ENCODE results near the gene FMR1NB.

The FMR1NB gene

GRCh38 chrX:147981038-147981752 lies at the start of gene FMR1NB:
TSS of gene FMR1NB (plus strand) at chrX:147981337. CDS start at chrX:147981403, 66 bp downstream.
- no peak for DNase-seq

GRCh38 chrX:147933815-147934214 lies 47.3 kb upstream of the FMR1NB start:
- DNase-seq, result no peak

- no peak for DNase-seq
Observed at GRCh38 chrX:147935156-147935758, 45.9 kb upstream of the FMR1NB start.

- no peak for DNase-seq
Observed at GRCh38 chrX:147945286-147945685, 35.9 kb upstream of the FMR1NB start.

GRCh38 chrX:147948531-147948930 lies 32.6 kb upstream of the FMR1NB start:
- no peak for DNase-seq

- no peak for DNase-seq
Observed at GRCh38 chrX:147950352-147950751, 30.8 kb upstream of the FMR1NB start.

GRCh38 chrX:147953976-147954375 lies 27.2 kb upstream of the FMR1NB start:
- DNase-seq, result no peak

GRCh38 chrX:147957291-147957690 lies 23.8 kb upstream of the FMR1NB start:
- no peak for DNase-seq

- no peak for DNase-seq
Observed at GRCh38 chrX:147958291-147958690, 22.8 kb upstream of the FMR1NB start.

- no peak for DNase-seq
Observed at GRCh38 chrX:147960722-147961121, 20.4 kb upstream of the FMR1NB start.

GRCh38 chrX:147962476-147962875 lies 18.7 kb upstream of the FMR1NB start:
- DNase-seq, result no peak

GRCh38 chrX:147978931-147979330 lies 2.2 kb upstream of the FMR1NB start:
- no peak for DNase-seq

- DNase-seq, result no peak
Observed at GRCh38 chrX:148020329-148020728, 39.2 kb downstream of the FMR1NB start.

- no peak for DNase-seq
Observed at GRCh38 chrX:148024425-148025148, 43.5 kb downstream of the FMR1NB start.

GRCh38 chrX:148035380-148035779 lies 54.2 kb downstream of the FMR1NB start:
- DNase-seq, result no peak

- DNase-seq, result no peak
Observed at GRCh38 chrX:148037020-148037419, 55.9 kb downstream of the FMR1NB start.

- DNase-seq, result no peak
Observed at GRCh38 chrX:148043271-148043855, 62.2 kb downstream of the FMR1NB start.

- no peak for DNase-seq
Observed at GRCh38 chrX:148047200-148047599, 66.1 kb downstream of the FMR1NB start.

GRCh38 chrX:148049441-148049840 lies 68.3 kb downstream of the FMR1NB start:
- DNase-seq, result no peak

- no peak for DNase-seq
Observed at GRCh38 chrX:148051973-148052372, 70.8 kb downstream of the FMR1NB start.

GRCh38 chrX:148067285-148067684 lies 86.1 kb downstream of the FMR1NB start:
- DNase-seq, result no peak

GRCh38 chrX:148069759-148070503 lies 88.8 kb downstream of the FMR1NB start:
- no peak for DNase-seq

- no peak for DNase-seq
Observed at GRCh38 chrX:148070504-148070877, 89.4 kb downstream of the FMR1NB start.
